HG03025 (cell line): ENCODE data around the gene TPST1.

ENCODE experiments used
- ATAC-seq: cut with Tn5 transposase; IDR thresholded peaks from one replicate; pipeline ENCODE4 v1.9.1; 2021; ENCODE audit warnings: mild to moderate bottlenecking, moderate library complexity; ENCODE audit not compliant: unreplicated experiment, low FRiP score

TPST1 gene

DNA sequence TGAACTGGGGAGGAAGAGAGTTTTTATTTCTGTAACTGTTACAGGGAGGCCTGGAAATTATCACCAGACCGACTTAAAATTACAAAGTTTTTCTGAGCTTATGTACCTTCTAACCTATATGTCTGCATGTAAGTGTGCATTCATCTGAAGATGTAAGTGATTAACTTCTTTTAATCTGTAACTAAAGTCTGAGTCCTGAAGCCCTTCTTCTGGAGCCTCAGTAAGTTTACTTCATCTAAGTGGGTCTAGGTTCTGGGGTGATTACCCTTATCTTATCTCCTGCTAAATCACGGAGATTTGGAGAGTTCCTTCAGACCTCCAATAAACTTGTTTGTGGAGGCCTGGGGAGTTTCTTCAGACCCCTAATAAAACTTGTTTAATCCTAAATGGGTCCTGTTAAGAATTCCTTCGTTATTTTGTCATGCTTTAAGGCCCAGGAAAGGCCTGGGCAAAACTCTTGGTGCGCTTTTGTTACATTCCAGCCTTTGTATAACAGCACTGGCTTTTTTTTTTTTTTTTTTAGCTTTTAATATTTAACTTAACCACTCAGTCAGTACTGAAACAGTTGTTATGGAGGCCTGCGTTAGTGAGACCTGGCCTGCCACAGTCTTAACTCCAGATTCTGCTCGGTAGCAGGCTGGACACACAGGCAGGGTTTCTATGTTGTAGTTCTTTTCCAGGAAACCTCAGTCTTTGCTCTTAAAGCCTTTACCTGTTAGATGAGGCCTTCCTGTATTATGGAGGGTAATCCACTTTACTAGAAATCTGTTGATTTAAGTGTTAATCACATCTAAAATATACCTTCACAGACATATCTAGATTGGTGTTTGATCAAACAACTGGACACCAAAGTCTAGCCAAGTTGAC, 33.0 kb downstream of the TPST1 start:
- ATAC-seq, result no peak

DNA sequence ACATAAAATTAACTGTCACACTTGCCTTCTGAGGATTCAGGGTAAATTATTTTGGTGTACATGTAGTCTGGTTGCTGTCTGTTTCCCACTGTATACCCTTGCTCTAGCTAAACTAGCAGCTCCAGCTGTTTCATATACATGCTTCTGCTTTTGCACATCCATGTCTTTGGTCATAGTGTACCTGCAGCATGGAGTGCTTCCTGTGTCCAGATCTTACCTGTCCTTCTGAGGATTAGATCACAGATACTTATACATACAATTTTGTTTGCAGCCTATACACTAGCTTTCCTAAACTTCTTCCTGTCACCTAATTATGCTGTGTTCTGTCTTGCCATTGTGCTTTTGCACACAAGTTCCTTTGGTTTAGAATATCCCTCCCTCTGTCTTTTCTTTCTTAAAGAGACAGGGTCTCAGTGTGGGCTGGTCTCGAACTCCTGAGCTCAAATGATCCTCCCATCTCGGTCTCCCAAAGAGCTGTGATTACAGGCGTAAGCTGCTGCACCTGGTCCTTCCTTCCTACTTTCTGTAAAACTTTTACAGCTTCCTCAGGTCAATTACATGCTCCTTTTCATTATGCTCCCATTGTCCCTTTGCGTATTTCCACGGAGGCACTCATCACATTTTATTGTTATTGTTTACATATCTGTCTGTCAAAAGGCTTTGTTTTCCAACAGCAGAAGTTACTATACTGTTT, 33.8 kb downstream of the TPST1 start:
- ATAC-seq, result no peak

DNA sequence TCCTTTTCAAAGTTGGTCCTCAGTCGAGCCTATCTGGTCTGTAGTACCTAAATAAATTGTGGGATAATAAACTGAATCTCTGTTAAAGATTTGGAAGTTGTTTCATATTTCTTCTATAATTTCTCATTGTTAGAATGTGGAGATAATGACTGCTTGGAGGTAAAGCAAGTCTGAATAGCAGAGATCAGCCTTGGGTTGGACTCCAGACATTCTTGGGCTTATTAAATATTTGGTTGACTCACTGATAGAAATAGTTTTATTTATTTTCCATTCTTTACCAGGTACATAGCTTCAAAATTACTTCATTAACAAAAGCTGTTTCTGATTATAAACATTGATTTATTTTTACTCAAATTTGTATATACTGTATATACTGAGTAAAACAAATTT, 34.3 kb downstream of the TPST1 start:
- ATAC-seq, result no peak

DNA sequence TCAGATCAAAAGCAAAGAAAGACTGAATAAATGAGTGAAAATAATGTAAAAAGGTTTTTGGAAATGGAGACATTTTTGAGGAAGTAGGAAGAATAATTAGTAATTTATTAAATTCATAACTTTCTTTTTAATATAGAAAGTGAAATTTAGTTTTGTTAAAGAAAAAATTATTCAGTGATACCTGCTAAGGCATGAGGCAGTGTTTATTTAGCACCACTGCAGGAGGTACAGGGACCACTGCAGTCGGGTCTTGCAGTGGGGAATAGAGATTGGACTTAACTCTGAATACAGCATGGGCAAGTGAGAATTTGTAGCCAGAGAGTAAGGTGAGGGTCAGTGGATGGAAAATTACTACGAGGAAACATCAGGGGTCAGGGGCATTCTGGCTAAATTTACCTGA, 39.9 kb downstream of the TPST1 start:
- ATAC-seq, result no peak

DNA sequence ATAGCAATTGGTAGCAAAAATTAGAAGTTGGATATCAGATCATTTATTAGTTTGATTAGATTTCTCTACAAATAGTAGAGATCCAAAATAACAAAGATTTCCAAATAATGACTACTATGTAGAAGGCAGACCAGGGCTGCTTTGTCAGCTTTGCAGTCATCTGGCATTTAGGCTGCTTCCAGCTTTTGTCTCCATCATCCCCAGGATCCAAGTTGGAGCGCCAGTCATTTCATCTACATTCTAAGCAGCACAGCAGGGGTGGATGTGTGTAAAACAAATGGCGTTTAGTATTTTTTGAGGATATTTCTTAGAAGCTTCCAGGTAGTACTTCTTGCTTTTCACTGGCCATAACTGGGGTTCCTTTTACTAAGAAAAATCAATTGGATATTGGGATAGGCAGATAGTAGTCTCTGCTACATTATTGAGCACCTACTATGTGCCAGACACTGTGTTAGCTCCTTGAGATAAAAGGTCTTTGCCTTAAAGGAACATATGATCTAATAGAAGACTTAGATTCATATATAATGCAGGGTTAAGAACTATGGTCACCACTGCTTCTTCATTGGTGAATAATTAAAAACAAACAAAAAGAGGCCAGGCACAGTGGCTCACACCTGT, 41.5 kb downstream of the TPST1 start:
- no peak for ATAC-seq

DNA sequence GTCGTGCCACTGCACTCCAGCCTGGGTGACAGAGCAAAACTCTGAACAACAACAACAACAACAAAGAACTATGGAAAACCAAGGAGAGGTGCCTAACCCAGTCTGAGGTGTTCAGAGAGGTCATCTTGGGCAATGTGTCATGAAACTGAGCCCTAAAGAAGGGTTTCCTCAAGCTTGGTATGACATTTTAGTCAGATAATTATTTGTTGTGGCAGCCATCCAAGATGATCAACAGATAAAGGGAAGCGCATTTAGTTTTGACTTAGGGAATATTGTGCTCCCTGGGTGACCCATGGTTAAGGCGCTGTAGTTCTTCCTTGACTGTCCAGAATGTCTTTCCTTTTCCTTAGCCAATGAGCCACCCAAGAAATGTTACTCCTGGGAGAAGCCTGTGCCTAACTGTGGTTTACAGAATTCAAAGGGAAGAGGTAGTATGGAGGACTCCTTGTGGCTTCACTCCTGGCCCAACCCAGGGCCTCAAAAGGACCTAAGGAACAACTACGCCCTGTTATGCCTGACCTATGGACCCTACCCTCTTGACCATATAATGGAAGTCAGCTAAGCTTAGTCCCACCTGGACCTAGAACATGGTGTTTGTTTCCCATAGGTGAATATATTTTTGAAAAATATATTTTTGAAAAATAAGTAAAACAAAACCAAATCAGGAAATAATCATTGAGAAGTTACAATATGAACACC, 42.4 kb downstream of the TPST1 start:
- ATAC-seq, result no peak

DNA sequence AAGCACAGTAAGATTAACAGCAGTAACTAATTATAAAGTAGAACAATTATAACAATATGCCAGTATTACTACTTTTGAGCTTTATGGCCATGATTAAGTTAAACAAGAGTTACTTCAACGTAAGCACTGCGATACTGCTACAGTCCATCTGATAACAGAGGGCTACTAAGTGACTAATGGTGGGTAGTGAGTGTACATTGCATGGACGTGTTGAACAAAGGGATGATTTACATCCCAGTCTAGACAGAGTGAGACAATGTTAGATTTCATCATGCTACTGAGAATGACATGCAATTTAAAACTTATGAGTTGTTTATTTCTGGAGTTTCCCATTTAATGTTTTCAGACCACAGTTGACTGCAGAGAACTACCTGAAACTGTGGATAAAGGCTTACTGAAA, 45.6 kb downstream of the TPST1 start:
- no peak for ATAC-seq

DNA sequence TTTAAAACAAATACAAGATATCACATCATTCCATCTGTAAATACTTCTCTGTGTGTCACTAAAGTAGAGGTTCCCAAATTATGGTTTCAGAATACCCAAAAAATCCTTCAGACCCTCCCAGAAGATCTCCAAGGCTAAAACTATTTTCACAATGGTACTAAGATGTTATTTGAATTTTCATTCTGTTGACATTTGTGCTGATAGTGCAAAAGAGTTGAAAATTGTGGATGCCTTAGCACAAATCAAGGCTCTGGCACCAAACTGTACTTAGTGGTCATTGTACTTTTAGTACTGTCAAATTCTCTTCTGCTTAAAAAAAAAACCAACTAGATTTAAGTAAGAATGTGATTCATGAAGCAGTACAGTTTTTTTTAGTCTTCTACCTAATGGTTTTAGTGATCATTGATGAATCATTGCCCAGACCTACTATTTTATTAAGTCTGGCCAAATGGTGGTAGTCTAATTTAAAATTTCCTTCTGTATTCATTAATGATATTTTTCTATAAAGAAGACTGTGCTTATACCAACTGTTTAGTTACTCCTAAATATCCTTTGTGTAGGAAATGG, 50.5 kb downstream of the TPST1 start:
- no peak for ATAC-seq

DNA sequence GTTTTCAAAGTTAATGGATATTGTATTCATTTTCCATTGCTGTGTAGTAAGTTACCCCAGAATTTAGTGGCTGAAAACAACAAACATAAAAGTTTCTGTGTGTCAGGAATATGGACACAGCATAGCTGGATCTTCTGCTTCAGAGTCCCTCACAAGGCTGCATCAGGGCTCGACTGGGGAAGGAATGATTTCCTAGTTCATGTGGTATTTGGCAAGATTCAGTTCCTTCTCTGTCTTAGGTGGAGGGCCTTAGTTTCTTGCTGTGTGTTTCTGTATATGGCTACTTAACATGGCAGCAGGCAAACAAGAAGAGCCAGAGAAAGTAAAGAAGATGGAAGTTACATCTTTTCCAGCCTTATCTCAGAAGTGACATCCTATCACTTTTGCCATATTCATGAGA, 51.1 kb downstream of the TPST1 start:
- ATAC-seq, result no peak

DNA sequence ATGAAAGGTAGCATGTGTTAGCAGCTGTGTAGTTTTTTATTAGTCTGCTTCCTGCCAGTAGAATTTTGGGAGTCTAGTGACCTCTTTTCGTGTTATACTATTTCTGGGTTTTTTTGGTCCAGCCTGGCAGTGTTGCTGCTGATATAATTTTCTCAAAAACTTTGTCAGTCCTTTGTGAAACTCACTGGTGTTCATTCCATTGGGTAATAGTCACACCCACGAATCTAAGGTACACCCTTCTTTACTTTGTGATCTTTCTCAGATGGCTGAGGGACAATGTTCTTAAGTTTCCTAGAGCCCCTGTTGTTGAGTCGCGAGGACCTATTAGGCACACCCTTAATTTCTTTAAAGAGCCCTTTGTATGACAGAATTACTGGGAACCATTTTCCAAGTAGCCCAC, 52.3 kb downstream of the TPST1 start:
- ATAC-seq, result no peak

DNA sequence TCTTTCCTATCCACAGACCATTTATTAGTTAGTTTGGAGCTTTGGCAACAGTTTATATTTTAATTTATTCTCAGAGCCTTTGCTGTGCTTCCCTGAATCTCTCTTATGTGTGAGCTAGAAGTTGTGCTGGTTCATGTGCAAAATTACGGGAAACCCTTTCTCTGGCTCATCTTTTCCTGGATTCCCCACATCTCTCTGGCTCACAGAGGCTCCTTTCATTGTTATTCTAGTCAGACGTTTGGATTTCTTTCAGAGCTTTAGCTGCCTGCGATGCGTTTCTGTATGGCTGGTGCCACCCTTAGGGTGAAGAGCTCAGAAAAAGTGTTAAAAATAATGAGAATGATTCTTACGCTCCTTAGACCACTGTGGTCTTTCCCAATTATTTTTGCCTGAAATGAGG, 53.3 kb downstream of the TPST1 start:
- no peak for ATAC-seq

DNA sequence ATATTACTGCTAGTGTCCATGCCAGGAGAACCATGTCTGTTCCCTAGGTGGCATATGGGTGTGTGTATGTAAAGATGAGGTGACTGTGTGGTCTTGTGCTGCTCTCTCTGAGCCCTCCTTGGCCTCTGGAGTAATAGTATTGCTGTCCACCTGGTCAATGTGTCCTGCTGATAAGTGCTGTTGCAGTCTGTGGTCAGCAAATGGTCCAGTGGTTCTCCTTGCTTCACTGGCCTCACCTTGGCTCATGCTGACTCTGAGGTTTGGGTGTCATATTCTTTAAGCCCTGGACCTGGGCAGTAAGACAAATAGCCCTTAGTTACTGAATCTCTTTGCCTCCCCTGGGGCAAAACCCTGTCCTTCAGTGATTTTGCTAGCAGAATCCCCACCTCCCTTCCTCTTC, 56.8 kb downstream of the TPST1 start:
- no peak for ATAC-seq

DNA sequence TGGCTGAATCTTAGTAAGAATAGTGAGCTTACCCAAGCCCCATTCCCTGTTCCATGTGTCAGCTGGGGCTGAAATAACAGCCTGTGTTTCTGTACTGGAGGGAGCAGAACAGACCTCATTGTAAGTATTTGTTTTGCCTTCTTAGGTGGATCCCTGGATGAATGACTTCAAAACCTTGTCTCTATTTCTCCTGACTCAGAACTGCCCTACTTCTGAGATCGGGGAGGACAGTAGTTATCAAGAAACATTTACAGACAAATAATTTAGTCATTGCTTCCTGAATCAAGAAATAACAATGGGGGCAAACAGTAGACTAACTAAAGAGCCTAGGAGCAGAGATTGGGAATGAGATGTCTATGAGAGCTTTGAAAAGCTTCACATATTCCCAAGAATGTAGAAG, 58.8 kb downstream of the TPST1 start:
- ATAC-seq, result no peak

DNA sequence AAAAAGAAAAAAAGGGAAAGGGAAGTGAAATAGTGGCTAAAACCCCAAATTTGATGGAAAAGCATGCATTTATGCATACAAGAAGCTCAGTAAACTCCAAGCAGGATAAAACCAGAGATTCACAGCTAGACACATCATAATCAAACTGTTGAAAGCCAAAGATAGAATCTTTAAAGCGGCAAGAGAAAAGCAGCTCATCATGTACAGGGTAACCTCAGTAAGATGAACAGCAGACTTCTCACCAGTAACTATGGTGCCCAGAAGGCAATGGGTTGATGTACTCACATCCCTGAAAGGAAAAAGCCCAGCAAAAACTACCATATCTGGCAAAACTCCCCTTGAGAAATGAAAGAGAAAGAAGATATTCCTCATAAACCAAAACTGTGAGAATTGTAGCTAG, 60.4 kb downstream of the TPST1 start:
- ATAC-seq, result no peak

DNA sequence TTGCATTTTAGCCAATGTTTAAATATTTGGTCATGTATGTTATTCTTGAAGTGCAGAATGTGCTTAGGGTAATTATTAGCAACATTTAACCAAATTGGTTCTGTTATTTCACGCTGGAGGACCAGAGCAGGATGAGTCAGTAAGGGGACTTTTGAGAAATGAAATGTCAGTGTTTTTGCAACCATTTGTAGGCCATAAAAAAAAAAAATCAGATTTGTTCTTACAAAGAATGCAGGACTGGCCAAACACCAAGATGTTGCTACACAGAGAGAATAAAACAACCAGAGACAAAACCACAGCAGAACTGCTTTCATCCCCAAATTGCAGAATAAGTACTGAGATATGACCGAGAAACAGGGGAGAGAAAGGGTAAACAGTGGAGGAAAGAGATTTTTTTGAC, 62.1 kb downstream of the TPST1 start:
- no peak for ATAC-seq

DNA sequence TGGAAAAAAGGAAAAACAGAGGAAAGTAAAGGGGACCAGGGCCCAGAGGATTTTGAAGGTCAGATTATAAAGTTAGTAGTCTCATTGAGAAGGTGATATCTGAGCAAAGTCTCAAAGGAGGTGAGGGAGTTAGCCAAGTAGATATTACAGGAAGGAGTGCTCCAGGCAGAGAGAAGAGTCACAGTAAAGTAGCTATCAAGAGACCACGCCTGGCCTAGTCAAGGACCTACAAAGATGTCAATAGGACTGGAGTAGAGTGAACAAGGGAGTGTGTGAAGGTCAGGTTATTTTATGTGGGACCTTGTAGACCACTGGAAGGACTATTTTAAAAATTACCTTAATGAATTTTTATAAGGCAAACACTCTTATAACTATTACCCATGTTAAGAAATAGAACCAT, 64.8 kb downstream of the TPST1 start:
- ATAC-seq, result no peak

DNA sequence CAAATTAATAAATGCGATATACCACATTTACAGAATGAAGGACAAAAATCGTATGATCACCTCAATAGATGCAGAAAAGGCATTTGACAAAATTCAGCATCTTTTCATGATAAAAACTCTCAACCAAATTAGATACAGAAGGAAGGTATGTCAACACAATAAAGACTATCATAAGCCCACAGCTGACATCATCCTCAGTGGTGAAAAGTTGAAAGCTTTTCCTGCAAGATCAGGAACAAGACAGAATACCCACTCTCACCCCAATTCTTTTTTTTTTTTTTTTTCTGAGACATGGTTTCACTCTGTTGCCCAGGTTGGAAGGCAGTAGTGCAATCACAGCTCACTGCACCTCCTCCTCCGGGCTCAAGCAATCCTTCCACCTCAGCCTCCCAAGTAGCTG, 67.2 kb downstream of the TPST1 start:
- no peak for ATAC-seq

DNA sequence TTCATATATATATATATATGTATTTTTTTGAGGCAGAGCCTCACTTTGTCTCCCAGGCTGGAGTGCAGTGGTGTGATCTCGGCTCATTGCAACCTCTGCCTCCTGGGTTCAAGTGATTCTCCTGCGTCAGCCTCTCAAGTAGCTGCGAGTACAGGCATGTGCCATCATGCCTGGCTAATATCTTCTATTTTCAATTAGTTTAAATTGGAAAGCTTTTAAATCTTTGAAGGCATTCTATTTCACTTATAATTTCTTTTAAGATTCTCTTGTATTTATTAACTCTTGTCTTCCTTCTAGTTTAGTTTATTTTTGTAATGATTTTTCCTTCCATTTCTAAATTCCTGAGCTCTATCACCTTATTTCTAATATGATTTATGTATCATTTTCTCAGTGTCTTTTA, 71.2 kb downstream of the TPST1 start:
- no peak for ATAC-seq

DNA sequence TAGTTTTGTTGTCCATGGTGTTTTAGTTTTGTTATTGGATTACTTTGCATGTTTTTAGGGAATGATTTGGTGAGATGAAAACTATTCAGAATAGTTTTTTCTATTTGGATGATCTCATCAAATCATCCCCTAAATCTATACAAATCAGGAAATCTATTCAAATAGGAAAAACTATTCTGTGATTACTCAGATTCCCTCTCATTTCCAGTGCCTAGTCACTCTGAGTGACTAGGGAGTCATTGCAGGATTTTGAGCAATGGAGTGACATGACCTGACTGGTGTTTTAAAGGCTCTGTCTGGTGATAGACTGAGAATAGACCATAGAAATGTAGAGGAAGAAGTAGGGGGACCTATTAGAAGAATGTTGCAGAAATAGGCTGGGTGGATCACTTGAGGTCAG, 72.4 kb downstream of the TPST1 start:
- no peak for ATAC-seq

DNA sequence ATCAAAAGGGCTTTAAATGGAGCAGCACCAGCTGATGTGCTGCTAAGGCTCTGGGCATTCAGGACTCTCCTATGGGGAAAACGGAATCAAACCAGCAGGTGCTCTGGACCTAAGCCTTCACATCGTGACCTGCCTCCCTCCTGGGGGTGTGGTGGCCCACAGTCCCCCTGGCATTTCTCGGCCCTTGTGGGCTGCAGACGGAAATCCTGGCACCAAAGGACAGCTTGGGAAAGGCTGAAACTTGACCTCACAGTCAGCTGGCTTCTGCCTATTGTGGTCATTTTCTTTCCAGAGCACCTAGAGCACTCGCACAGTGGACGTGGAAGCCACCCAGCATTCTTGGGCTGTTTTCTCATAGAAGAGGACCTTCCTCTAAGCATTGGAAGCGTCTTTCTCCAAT, 74.8 kb downstream of the TPST1 start:
- no peak for ATAC-seq
